Gastroesophageal sphincter (tissue), 3 donors: ENCODE results near the gene CDK14.

Experiments
- CTCF ChIP-seq, 4 experiments: fragments of 200-600 bp in 2 of 4; fragments of 450-650 bp in 2 of 4; sonication (generic) in 1 of 4; IDR thresholded peaks; one replicate each; pipeline ENCODE4 v1.5.1; 2017 to 2019; ENCODE audit warnings: antibody characterized with exemption in 4 of 4, mild to moderate bottlenecking in 2 of 4, moderate library complexity in 2 of 4
- POLR2A ChIP-seq, 2 donors: fragments of 450-650 bp; IDR thresholded peaks; one replicate each; pipeline ENCODE4 v1.6.1; 2017; ENCODE audit warnings: antibody characterized with exemption in 2 of 2, mild to moderate bottlenecking in 2 of 2, moderate library complexity in 1 of 2

- TF ChIP-seq CTCF (IDR thresholded peaks at IDR 0.05): no peak
- TF ChIP-seq POLR2A (IDR thresholded peaks at IDR 0.05): no peak
Measured at GRCh38 chr7:90933041-90933440, 336.9 kb downstream of the CDK14 start.
